Measurements from ENCODE around the gene VPS13D.
A peak's percentile ranks its signal among the peaks of the same experiment; 100 is the strongest.
"Not testable (repeated sequence)": the region's sequence is repeated elsewhere in the genome, so short reads cannot be mapped to it uniquely, and the experiment has no call there.

VPS13D gene

DNA sequence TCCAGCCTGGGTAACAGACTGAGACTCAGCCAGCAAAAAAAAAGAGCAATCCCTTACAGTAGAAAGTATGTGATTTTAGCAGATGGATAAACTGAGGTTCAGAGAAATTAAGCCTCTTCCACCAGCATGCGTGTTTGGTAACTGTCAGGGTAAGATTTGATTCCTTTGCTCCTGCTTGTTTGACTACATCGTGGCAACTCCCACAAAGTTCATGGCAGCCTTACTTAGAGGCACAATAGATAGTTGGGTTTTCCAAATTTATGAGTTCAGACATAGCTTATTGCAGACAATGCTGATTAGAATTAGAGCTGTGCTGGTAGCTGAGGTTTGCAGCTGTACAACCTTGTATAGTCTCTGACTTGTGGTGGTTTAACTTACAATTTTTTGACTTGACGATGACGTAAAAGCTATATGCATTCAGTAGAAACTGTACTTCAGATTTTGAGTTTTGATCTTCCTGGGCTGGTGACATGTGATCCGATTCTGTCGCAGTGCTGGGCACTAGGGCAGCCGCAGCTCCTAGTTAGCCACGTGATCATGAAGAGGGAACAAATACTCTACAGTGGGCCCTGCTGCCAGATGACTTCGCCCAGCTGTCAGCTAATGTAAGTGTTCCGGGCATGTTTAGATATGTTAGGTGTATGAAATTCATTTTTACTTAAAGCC lies 220.4 kb downstream of the VPS13D start:
- no peak for DNase-seq (ENCODE audit: low read depth)

- DNase-seq (ENCODE audit: low read depth): no peak
These were observed 221.1 kb downstream of the VPS13D start for GRCh38 chr1:12450756-12451559.

- no peak for DNase-seq (ENCODE audit: low read depth)
These were observed 221.7 kb downstream of the VPS13D start for GRCh38 chr1:12451560-12451900.

DNA sequence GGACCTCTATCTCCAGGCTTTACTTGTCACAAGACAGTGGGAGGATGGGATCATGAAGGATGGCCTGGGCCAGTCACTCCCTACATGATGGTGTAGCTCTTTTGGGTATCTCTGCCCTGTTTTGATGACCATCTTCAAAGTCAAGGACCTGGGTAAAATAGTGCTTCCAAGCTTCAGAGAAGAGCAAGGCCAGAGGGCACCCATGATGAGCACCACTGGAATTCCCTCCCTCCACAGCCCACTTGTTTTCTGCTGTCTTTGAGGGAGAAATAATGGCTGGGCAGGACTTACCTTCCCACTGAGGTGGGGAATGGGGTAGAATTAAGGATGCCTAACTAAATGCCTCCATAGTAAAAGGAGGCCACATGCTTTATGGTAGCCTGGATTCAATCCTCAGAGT lies 222.4 kb downstream of the VPS13D start:
- no peak for DNase-seq (ENCODE audit: low read depth)

DNA sequence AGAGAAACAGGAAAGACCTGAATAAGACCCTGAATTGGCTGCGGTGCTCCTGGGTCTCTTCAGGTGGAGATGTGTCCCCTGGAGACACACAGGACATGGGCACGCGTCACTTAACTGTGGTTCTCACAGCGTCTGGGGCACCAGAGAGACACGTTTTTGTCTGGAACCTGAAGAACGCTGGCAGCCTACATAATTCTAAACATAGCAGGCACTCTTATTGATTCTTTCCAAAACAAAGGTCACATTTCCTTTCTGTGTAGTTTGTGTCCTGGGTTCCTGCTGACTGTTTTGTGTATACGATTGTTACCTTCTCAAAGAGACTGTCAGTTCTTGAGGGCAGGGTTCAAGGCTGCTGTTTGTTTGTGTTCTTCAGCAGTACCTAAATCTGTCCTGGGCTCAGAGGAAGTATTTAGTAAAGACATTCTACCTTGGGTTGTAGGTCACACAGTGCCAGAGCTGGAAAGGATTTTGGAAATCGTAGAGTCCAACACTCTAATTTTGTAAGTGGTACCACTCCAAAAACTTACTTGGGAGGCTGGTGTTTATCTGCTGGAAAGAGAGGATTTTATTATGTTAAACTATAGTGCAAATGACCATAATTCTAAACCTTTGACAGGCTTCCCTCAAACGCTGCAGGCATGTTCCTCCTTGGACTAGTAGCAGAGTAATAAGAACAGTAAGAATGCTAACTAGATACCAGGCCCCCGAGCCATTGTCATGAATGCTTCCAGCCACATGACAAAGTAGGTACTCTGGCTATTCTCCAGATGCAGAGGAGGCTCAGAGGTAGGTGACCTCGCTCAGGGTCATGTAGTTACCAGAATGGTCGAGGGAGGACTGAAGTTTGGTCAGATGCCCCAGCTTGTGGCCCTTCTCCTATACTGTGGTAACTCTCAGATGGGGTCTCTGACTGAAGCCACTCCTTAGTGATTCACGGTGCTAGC lies 223.8 kb downstream of the VPS13D start:
- DNase-seq (ENCODE audit: low read depth): no peak

GRCh38 chr1:12454406-12455391 lies 224.9 kb downstream of the VPS13D start:
- peak; percentile 67 for DNase-seq (ENCODE audit: low read depth)

GRCh38 chr1:12456081-12456480 lies 226.3 kb downstream of the VPS13D start:
- DNase-seq (ENCODE audit: low read depth): not testable (repeated sequence)

DNA sequence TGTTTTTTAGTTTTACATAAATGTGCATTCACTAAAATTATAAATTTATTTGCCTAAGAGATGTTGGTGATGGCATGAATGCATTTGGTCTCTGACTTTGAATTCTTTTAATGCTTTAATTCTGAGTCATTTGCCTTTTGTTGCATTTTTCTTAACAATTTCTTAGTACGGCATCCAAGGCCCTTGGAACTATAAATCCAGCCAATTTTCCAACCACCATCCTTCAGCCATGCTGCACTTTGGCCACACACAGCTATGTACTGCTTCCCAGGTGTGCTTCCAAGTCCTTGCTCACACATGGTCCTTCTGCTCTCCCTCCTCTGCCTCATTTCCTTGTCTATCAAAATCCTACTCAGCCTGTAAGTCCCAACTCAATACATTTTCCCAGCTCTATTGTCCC lies 227.1 kb downstream of the VPS13D start:
- no peak for DNase-seq (ENCODE audit: low read depth)

- DNase-seq (ENCODE audit: low read depth): no peak
These were observed 227.9 kb downstream of the VPS13D start for GRCh38 chr1:12457771-12458170.

DNA sequence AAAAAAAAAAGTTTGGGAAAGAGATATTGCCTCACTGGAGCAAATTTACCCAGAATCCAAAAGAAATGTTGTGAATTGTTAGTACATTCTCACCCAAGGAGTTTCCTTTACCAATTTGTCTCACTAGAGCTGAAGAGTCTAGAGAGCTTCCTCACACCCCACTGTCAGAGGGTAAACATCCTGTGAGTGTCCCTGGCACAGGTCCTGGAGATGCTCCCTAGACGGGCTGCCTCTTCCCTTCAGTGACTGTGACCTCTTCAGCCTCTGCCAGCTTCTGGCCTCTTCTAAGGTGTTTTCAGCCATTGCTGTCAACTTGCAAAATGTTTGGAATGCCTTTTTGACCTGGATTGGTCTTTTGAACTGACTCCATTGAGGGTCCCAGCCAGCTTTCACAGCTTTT lies 228.7 kb downstream of the VPS13D start:
- no peak for DNase-seq (ENCODE audit: low read depth)

DNA sequence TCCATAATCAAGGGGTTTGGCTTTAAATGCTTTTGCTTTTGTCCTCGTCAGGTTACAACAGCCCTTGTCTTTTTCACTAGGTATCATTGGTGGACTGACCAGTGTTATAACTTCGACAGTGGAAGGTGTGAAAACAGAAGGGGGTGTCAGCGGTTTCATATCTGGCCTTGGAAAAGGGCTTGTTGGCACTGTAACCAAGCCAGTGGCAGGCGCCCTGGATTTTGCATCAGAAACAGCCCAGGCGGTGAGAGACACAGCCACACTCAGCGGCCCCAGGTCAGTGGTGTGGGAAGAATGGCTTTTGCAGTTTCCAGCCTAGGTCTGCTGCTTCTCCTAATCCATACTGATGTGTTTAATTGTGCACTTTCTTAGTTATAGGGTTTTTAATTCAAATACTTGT lies 230.3 kb downstream of the VPS13D start:
- no peak for DNase-seq (ENCODE audit: low read depth)

GRCh38 chr1:12460911-12461621 lies 231.2 kb downstream of the VPS13D start:
- no peak for DNase-seq (ENCODE audit: low read depth)

GRCh38 chr1:12461754-12462153 lies 231.9 kb downstream of the VPS13D start:
- no peak for DNase-seq (ENCODE audit: low read depth)

- no peak for DNase-seq (ENCODE audit: low read depth)
These were observed 232.8 kb downstream of the VPS13D start for GRCh38 chr1:12462586-12462985.

- no peak for DNase-seq (ENCODE audit: low read depth)
These were observed 234.2 kb downstream of the VPS13D start for GRCh38 chr1:12464045-12464461.

GRCh38 chr1:12464598-12465056 lies 234.8 kb downstream of the VPS13D start:
- peak; percentile 90 for DNase-seq (ENCODE audit: low read depth)

DNA sequence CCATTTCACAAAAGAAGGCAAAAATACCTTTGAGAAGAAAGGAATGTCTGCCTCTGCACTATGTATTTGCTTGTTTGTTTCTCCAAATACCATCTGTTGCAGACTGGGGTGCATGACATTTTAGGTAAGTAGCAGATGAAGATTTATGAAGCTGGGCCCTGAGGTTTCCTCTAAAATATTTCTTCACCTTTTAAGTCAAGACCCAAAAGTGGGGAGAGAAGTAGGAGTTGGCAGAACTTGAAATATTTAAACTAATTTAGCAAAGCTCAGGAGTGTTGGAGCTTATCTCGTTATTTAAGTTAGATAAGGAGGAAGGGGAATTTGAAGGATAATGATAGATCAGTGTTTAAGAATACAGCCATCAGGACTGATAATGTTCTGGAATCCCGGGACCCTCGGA lies 235.3 kb downstream of the VPS13D start:
- no peak for DNase-seq (ENCODE audit: low read depth)

DNA sequence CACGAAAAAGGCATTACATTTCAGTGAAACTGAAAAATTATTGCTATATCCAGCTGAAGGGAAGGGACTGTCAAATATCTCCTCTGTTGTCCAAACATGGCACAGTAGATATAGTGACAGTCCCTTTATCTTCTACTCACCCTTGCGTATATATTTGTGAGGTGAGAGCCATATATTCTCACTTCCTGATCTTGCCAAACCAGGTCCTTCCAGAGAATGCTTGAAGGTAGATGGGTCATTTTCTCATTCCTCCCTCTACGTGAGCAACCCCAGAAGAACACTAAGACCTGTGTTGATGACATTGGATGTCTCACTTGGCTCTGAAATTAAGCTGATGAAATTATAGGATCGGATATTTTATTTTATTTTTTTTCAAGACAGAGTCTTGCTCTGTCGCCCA lies 237.0 kb downstream of the VPS13D start:
- DNase-seq (ENCODE audit: low read depth): no peak

DNA sequence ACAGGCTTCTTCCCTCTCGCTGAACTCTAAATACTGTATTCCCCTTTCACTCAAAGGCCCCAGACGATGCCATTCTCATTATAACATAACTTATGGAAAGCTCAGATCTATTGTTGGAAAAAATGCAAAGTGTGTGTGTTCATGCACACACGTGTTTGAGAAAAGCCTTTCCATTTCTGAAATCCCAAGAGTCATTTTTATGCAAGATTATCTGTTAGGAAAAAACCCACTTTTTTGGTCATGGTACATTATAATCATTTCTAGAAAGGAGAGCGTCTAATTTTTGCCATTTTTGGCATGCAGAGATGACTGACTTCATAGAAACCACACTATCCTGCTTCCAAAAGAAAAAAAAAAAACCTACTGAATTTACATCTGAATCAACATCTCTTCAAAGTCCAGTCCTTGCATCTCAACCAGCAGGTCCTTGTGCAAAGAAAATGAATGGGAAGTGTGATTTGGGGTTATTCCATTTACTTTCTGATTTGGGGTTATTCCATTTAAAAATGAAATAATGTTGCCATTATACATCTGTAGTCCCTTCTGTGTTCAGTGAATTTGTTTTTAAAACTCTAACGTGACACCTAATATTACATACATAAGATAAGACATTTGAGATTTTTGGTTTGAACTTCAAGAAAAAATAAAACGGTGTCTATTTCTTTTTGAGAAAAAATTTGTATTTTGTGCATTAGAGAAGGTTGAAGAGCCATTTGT lies 237.9 kb downstream of the VPS13D start:
- no peak for DNase-seq (ENCODE audit: low read depth)

- DNase-seq (ENCODE audit: low read depth): no peak
These were observed 238.5 kb downstream of the VPS13D start for GRCh38 chr1:12468323-12468722.
